Breast epithelium (tissue), 4 donors: ENCODE measurements around the gene PCDH9. TPM values are rescaled to one million over a fixed set of nuclear protein-coding genes. Genes with fewer than 3 reads are reported as not detected.

Source experiments
- DNase-seq, 2 donors: peaks; one replicate each; pipeline ENCODE4 v3.0.0-alpha.2; 2019; ENCODE audit warnings: low spot score in 2 of 2
- H3K27ac ChIP-seq, 2 donors: fragments of 200-600 bp; sonication (generic) in 1 of 2; one replicate each; pipeline ENCODE4 v1.5.1; 2016 to 2019; ENCODE audit warnings: mild to moderate bottlenecking in 1 of 2
- H3K27me3 ChIP-seq, 2 donors: fragments of 200-600 bp; sonication (generic) in 1 of 2; one replicate each; pipeline versions ENCODE4 v1.5.1 to v1.6.0; 2017 to 2019; ENCODE audit warnings: control low read depth in 1 of 2, mild to moderate bottlenecking in 1 of 2
- H3K36me3 ChIP-seq: fragments of 200-600 bp; one replicate; pipeline ENCODE4 v1.5.1; 2019
- H3K4me1 ChIP-seq, 2 donors: fragments of 200-600 bp; sonication (generic); one replicate each; pipeline ENCODE4 v1.5.1; 2016 to 2019; ENCODE audit warnings: control low read depth in 1 of 2
- H3K4me3 ChIP-seq, 3 donors: fragments of 200-600 bp; sonication (generic); 1 replicate in 2 of 3; 2 replicates in 1 of 3; pipeline ENCODE4 v1.5.1; 2016 to 2019; ENCODE audit warnings: mild to moderate bottlenecking in 3 of 3, moderate library complexity in 2 of 3
- H3K9me3 ChIP-seq, 2 donors: fragments of 200-600 bp; sonication (generic) in 1 of 2; one replicate each; pipeline ENCODE4 v1.5.1; 2016 to 2019; ENCODE audit warnings: control low read depth in 1 of 2
- POLR2A ChIP-seq: fragments of 450-650 bp; IDR thresholded peaks from one replicate; pipeline ENCODE4 v1.6.1; 2016; ENCODE audit warnings: antibody characterized with exemption, mild to moderate bottlenecking, moderate library complexity
- POLR2AphosphoS5 ChIP-seq, 3 donors: sonication (generic); formaldehyde crosslinking; IDR thresholded peaks; one replicate each; pipeline ENCODE4 v1.6.1; 2017; ENCODE audit warnings: antibody characterized with exemption in 3 of 3
- intact Hi-C: fragments of 100-400 bp; cut with DNase I; formaldehyde crosslinking; loops from one replicate; pipeline ENCODE4 v1.15.1; 2023; ENCODE audit warnings: low total_unique reads
- total RNA-seq, 3 donors: library from RNA; depleted of rRNA; stranded (reverse); fragments of >200 nt; gene quantifications; one replicate each; pipeline ENCODE4 v1.1.0, GENCODE V29; 2016
- TF ChIP-seq, protein P1 (sequence below), 3 donors: fragments of 450-650 bp; IDR thresholded peaks; one replicate each; pipeline ENCODE4 v1.5.1; 2016 to 2017; ENCODE audit warnings: antibody characterized with exemption in 3 of 3, mild to moderate bottlenecking in 3 of 3, moderate library complexity in 3 of 3

PCDH9 gene
- total RNA-seq, 3 donors from 2014 or later: 0.98 to 26.7 (median 3.7) TPM

DNA sequence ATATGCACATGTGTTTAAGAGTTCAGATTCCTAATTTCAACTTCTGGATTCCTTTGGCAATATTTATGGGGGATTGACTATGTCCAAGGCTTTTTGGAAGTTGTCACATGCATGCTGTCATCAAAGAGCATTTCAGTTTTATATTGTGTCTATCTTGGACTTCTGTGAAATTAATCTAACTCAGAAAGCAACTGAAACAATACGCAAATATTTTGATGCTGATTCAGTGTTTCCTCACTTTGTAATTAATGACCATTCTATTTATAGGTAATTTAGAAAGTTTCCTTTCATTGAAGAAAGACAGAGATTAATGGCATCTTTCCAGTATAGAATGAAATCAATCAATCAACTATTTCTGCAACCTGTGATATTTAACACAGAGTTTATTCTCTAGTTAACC lies 550.1 kb downstream of the PCDH9 start:
- Histone ChIP-seq H3K27me3 (no peaks in the 10 kb centered on the region), H3K4me1 (no peaks in the 10 kb centered on the region), H3K9me3 (peaks cover 0 to 2% of the 10 kb centered on the region in 2 donors), H3K27ac (no peak overlapping the region), H3K36me3 (no peaks in the 10 kb centered on the region), H3K4me3 (no peak overlapping the region)
- intact Hi-C loops: no loop called here
- DNase-seq: no peak
- TF ChIP-seq, protein P1, sequence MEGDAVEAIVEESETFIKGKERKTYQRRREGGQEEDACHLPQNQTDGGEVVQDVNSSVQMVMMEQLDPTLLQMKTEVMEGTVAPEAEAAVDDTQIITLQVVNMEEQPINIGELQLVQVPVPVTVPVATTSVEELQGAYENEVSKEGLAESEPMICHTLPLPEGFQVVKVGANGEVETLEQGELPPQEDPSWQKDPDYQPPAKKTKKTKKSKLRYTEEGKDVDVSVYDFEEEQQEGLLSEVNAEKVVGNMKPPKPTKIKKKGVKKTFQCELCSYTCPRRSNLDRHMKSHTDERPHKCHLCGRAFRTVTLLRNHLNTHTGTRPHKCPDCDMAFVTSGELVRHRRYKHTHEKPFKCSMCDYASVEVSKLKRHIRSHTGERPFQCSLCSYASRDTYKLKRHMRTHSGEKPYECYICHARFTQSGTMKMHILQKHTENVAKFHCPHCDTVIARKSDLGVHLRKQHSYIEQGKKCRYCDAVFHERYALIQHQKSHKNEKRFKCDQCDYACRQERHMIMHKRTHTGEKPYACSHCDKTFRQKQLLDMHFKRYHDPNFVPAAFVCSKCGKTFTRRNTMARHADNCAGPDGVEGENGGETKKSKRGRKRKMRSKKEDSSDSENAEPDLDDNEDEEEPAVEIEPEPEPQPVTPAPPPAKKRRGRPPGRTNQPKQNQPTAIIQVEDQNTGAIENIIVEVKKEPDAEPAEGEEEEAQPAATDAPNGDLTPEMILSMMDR (IDR thresholded peaks at IDR 0.05): no peak
- TF ChIP-seq POLR2AphosphoS5 (IDR thresholded peaks at IDR 0.05) (no peak), POLR2A (no peak)

DNA sequence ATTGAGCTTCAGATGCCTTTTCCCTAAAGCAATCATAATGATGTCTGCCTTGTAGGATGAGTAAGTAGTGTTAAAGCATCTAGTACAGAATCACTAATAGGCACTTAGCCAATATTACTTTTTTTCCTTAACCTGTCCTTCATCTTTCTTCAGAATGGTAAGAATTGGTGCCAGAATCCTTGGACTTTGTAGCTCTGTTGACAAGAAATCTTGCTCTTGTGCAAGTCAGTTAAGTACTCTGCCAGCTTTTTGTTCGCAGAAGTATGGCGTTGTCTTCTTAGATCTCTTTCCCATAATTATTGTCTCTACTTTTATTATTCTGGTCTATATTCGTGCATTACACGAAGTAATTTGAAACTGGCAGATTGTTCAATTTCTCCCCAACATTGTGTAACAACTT lies 554.5 kb downstream of the PCDH9 start:
- Histone ChIP-seq H3K36me3 (no peaks in the 10 kb centered on the region), H3K4me1 (no peaks in the 10 kb centered on the region), H3K4me3 (no peak overlapping the region), H3K27ac (no peak overlapping the region), H3K9me3 (no peaks in the 10 kb centered on the region), H3K27me3 (no peaks in the 10 kb centered on the region)
- no peak for TF ChIP-seq POLR2AphosphoS5 (IDR thresholded peaks at IDR 0.05)
- TF ChIP-seq, protein P1 (IDR thresholded peaks at IDR 0.05): no peak
- TF ChIP-seq POLR2A: no peak
- DNase-seq: no peak
- intact Hi-C loops: no loop called here

DNA sequence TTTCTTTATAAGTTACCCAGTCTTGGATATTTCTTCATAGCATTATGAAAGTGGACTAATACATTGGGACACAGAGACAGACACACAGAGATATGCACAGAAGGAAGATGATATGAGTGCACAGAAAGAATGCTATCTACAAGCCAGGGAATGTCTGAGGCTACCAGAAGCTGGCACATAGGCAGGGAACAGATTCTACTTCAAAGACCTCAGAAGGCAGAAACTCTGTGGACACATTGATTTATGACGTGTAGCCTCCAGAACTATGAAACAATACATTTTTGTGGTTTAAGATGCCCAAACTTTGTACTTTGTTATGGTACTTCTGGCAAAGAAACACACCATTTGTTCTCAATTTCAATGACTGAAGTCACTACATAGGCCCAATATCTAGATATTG lies 556.7 kb downstream of the PCDH9 start:
- intact Hi-C loops: no loop called here
- no peak overlapping the region for H3K4me3 ChIP-seq
- H3K9me3 ChIP-seq: no peaks in the 10 kb centered on the region
- no peak for DNase-seq
- no peaks in the 10 kb centered on the region for H3K4me1 ChIP-seq
- TF ChIP-seq POLR2AphosphoS5 (IDR thresholded peaks at IDR 0.05): no peak
- TF ChIP-seq POLR2A: no peak
- TF ChIP-seq, protein P1 (IDR thresholded peaks at IDR 0.05): no peak
- H3K27ac ChIP-seq: no peak overlapping the region
- no peaks in the 10 kb centered on the region for H3K36me3 ChIP-seq
- H3K27me3 ChIP-seq: no peaks in the 10 kb centered on the region

DNA sequence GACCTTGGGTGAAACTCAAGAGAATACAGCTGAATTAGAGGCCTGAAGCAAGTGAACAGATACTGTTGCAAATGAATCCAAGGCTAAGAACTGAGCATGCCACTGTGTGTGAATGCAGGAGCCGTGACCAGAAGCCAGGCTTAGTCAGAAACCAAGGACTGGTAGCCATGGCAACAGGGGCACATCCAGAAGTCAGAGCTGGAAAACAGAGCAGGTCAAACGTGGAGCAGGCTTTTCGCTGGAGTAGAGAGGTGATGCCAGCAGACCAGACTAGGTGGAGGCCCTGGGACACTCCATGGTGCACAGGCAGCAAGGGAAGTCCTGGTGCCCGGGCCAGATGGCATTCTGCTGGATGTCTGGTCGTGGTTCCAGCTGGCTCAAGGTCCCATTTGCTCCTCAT lies 564.1 kb downstream of the PCDH9 start:
- no peak overlapping the region for H3K4me3 ChIP-seq
- no peaks in the 10 kb centered on the region for H3K9me3 ChIP-seq
- DNase-seq: peak in 1 of 2 donors; percentile 65
- peak overlapping the region in 1 of 2 donors; percentile 1 for H3K27ac ChIP-seq
- H3K36me3 ChIP-seq: no peaks in the 10 kb centered on the region
- no peaks in the 10 kb centered on the region for H3K27me3 ChIP-seq
- intact Hi-C loops: no loop called here
- H3K4me1 ChIP-seq: no peaks in the 10 kb centered on the region
- TF ChIP-seq POLR2A: no peak
- TF ChIP-seq, protein P1 (IDR thresholded peaks at IDR 0.05): no peak
- no peak for TF ChIP-seq POLR2AphosphoS5 (IDR thresholded peaks at IDR 0.05)

DNA sequence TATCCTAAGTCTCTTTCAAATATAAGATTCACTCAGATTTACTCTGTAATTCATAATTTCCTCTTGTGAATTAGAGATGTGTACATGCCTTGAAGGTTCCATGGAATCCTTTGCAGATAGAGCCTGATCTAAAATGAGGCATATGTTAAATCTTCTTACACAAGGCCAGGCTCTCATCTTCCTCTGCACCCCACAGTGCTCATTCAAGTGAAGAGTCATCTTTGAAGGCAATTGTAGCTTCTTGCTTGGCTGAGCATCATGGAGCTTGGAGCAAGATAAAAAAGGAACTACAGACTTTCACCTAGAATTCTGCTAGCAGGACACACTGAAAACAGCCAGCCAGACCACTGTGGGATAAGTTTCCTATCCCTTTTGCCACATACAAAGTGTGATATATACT lies 566.4 kb downstream of the PCDH9 start:
- H3K36me3 ChIP-seq: no peaks in the 10 kb centered on the region
- H3K9me3 ChIP-seq: no peaks in the 10 kb centered on the region
- intact Hi-C loops: no loop called here
- H3K4me3 ChIP-seq: no peak overlapping the region
- TF ChIP-seq, protein P1 (IDR thresholded peaks at IDR 0.05): no peak
- TF ChIP-seq POLR2AphosphoS5 (IDR thresholded peaks at IDR 0.05): no peak
- no peak for TF ChIP-seq POLR2A
- H3K27ac ChIP-seq: no peak overlapping the region
- H3K27me3 ChIP-seq: no peaks in the 10 kb centered on the region
- no peaks in the 10 kb centered on the region for H3K4me1 ChIP-seq
- no peak for DNase-seq
